AG10803 (cell line): Measurements from ENCODE around the gene DCLK2.

Experiments
- DNase-seq: peaks from one replicate; pipeline ENCODE4 v3.0.0; 2010; ENCODE audit warnings: low read depth
- H3K4me3 ChIP-seq: 2 replicates; pipeline ENCODE4 v1.5.1; 2011; ENCODE audit warnings: mild to moderate bottlenecking, low read length, control low read depth
- TF ChIP-seq, protein P1 (sequence below): conservative IDR thresholded peaks from 2 replicates; pipeline ENCODE4 v1.5.1; 2011; ENCODE audit warnings: mild to moderate bottlenecking, low read length, control low read depth, inconsistent platforms

Gene DCLK2

DNA sequence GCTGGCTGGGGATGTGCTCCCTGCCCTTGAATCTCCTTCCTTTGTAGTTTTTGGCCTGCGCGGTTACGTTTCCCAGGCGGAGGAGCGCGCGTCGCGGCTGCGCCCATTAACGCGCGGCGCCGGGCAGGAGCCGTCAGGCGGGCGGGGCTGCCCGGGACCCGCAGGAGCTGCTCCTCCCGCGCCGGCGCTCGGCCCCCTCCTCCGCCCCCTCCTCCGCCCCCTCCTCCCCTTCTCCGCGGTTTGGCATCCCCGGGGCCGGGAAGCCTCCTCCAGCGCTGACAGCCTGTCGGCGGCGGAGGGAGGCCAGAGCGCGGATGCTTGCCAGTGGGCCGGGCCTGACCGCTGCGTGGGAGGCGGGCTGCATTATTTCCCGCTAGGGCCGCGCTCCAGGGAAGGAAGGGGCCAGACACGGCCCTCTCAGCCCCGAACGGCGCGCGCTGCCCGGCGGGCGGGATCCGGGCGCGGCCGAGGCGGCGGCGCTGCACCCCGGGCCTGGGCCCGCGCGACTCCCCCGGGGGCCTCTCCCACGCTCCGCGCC is at the start of gene DCLK2:
TSS of gene DCLK2 (plus strand) at position 405 of the 538 bp plus-strand sequence. CDS start 583 bp downstream, outside the sequence.
- peak within 1 kb of the TSS; percentile 85 for H3K4me3 ChIP-seq
- TF ChIP-seq, protein P1, sequence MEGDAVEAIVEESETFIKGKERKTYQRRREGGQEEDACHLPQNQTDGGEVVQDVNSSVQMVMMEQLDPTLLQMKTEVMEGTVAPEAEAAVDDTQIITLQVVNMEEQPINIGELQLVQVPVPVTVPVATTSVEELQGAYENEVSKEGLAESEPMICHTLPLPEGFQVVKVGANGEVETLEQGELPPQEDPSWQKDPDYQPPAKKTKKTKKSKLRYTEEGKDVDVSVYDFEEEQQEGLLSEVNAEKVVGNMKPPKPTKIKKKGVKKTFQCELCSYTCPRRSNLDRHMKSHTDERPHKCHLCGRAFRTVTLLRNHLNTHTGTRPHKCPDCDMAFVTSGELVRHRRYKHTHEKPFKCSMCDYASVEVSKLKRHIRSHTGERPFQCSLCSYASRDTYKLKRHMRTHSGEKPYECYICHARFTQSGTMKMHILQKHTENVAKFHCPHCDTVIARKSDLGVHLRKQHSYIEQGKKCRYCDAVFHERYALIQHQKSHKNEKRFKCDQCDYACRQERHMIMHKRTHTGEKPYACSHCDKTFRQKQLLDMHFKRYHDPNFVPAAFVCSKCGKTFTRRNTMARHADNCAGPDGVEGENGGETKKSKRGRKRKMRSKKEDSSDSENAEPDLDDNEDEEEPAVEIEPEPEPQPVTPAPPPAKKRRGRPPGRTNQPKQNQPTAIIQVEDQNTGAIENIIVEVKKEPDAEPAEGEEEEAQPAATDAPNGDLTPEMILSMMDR, result no peak

DNA sequence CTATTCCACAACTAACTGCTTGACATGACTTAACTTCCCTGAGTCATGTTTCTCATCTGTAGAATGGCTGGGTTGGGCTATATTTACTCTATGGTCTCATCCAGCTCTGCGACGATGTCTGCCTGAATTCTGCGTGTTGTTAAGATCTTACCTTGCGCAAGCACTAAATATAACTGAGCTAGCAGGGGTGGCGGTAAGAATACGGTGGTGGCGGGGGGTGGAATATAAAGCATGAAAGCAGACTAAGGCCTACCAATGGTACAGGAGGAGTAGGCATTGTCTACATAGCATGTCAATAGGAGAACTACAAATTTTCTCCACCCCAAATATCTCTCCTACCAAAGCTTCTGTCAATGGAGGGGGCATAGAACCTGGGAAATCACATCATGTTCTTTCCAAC is 45.7 kb upstream of the DCLK2 start:
- DNase-seq, result no peak
- TF ChIP-seq, protein P1, result no peak
- H3K4me3 ChIP-seq, result no peak overlapping the region

More for the DNA sequence above, at the start of gene DCLK2:
- peak; percentile 92 for DNase-seq

DNA sequence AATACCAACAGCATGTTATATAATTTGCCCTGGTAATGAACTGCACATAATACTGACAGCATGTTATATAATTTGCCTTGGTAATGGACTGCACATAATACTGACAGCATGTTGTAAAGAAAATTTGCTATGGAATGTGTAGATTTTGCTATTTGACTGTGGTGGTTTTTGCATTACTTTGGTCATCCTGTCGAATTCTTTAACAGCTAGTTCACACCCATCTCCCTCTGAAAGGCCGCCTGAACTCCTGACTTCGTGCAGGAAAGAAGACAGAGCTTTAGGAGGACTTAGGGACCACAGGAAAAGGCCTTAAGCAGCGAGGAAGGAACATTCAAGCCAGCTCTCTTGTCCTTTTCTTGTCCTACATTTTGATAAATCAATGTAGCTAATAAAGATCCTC is 45.2 kb upstream of the DCLK2 start:
- TF ChIP-seq, protein P1, result no peak
- no peak for DNase-seq

DNA sequence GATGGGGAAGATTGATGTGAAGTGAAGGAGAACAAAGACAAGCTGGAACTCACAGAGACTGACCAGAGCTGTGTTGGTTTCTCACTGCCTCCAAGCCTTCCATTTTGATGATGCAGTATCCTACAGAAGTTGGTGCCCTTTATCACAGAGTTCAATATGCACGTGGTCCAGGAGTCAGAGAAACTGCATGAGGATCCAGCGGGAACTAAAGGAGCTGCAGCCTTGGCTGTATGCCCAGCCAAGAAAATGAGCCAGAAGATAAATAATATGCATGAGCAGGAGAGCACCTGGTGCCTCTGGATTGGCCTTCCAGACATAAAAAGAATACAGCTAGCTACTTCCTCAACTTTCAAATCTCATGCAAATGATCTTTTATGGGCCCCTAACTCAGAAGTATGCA is 44.3 kb upstream of the DCLK2 start:
- DNase-seq, result no peak
- TF ChIP-seq, protein P1, result no peak
- no peak overlapping the region for H3K4me3 ChIP-seq

More for the DNA sequence above, 45.2 kb upstream of the DCLK2 start:
- no peak overlapping the region for H3K4me3 ChIP-seq

DNA sequence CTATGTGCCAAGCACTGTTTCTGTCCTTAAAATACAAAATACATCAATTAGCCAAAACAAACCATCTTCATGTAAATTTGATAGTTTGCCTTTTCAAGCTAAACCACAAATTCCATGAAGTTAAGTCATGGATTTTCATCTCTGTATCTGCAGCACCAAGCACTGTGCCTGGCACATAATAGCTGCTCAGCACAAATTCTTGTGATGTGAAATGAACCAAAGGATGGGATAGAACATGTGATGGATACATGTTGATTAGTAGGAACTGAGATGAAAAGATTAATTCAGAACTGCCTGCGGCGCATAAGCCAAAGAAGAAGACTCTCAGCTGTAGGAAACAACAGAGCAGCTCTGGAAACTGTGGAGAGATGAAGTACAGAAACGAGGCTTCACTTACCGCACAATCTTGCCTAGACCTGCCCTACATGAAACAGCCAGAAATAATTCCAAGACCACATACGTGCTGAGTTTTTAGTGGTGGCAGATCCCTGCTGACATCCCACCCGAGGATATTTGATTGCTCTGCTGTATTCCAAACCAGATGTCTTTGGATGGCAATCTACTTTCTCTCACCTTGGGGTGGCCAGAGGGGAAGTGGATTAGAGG is 40.9 kb upstream of the DCLK2 start:
- DNase-seq, result no peak
- TF ChIP-seq, protein P1, result no peak
- no peak overlapping the region for H3K4me3 ChIP-seq

DNA sequence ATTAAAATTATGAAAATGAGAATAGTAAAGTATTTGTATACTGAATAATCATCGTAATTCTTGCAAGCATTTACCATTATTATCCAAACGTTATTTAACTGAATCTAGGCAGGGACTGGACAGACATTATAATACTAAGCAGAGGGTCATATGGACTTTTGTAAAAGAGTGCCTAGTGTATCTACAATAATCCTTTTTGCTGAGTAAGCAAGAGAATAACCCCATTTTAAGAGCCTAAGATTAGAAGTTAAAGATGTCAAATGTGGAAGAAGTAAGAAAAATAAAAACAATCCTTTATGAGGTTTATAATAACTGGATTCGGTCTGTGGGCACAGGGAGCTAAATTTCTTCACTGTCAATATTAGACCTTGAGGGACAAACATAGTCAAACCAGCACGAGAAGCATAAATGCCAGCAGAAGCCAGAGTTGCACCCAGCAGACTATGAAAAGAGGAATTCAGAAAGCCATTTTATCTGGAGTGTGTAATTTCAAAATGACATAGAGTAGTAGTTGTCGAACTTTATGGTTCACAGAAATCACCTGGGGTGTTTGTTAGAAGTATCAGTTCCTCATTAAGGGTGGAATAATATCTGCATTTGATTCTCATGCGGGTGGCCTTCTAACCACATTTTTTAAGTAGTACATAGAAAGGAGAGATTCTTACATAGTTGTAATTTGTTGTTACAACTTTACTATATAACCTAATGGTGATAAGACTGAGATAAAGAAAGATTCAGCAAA is 39.7 kb upstream of the DCLK2 start:
- no peak overlapping the region for H3K4me3 ChIP-seq
- DNase-seq, result no peak
- TF ChIP-seq, protein P1, result no peak
